NCI-H774 (cell line): ENCODE data around the gene MANBA.
"Not testable (repeated sequence)": the region's sequence is repeated elsewhere in the genome, so short reads cannot be mapped to it uniquely, and the experiment has no call there.

ENCODE experiments used
- DNase-seq: peaks from one replicate; lab custom pipeline; 2025; lab: John Stamatoyannopoulos, UW

MANBA gene

DNA sequence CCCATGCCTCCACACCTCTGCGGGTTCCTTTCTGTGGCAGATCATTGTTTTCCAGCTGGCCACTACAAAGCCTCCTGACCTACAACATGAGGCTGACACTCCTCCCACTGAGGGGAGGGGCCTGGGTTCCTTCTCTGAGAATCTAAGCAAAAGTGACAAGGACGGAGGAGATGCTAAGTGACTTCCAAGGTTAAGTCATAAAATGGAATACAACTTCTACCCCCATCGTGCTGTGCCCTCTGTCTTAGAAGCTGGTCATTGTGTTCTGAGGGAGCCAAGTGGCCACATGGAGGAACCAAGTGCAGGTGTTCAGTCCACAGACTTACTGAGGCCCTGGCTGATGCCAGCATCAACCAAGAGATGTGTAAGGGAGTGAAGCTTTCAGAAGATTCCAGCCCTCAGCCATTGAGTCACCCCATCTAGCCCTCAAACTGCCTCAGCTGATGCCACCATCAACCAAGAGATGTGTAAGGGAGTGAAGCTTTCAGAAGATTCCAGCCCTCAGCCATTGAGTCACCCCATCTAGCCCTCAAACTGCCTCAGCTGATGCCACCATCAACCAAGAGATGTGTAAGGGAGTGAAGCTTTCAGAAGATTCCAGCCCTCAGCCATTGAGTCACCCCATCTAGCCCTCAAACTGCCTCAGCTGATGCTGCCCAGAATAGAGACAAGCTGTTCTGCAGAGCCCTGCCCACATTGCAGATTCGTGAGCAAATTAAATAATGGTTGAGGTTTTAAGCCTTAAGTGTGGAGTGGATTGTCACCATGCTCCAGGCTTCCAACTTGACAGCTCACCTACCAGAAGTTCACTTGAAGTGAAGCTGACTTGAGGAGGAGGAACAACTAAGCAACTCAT is 140.8 kb downstream of the MANBA start:
- DNase-seq, result not testable (repeated sequence)

DNA sequence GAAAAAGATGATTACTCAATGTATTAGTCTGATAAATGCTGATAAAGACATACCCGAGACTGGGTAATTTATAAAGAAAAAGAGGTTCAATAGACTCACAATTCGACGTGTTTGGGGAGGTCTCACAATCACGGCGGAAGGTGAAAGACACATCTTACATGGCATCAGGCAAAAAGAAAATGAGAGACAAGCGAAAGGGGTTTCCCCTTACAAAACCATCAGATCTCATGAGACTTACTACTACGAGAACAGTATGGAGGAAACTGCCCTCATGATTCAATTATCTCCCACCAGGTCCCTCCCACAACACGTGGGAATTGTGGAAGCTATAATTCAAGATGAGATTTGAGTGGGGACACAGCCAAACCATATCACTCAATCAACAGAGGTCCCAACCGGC is 141.7 kb downstream of the MANBA start:
- DNase-seq, result not testable (repeated sequence)

DNA sequence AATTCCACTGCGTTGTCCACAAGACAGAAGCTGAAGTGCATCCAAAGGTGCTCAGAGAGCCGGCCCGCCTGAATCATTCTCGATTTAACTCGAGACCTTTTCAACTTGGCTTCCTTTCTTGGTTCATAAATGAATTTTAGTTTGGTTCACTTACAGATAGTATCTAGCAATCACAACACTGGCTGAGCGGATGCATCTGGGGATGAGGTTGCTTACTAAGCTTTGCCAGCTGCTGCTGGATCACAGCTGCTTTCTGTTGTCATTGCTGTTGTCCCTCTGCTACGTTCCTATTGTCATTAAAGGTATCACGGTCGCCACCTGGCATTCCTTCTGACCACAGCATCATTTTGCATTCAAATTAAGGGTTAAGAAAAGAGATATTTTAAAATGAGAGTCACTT is 144.1 kb downstream of the MANBA start:
- DNase-seq, result peak; percentile 17

DNA sequence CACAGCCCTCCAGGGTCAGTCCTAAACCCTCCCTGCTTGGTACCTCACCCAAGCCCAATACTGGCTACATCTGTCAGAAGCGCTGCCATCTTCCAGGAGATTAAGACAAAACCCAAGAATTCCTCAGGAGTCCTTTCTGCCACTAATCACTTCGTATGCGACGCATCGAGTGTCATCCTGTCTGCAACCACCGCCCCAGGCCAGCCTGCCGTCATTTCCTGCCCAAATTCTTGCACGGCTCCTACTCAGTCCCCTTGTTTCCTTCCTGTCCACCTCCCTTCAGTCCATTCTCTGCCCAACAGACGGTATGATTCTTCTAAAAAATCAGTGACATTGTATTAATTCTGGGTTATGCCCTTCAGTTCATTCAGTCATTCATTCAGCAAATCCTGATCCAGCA is 146.0 kb downstream of the MANBA start:
- DNase-seq, result no peak

DNA sequence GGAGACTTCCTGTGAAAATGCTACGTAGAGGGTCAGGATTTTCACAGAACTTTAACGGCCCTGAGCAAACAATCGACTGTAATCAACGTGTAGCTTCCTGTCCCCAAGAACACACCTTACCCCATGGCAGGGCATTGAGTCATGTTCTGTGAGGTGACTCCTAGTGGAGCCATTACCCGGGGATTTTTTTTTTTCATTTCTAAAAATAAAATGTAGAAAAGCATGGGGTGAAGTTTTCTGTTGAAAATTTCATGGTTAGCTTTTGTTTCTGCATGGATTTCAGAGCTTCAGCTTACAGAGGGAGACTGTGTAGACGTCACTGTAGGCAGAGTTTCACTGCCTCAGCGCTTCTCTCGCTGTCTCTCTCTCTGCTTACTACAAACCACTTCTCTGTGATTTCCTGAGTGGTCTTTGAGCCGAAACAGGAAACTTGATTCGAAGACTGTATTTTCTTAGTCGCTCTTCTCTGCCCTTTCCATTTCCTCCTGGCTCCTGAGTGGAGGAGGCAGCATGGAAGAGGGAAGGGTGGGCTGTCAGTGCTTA is 147.9 kb downstream of the MANBA start:
- no peak for DNase-seq

DNA sequence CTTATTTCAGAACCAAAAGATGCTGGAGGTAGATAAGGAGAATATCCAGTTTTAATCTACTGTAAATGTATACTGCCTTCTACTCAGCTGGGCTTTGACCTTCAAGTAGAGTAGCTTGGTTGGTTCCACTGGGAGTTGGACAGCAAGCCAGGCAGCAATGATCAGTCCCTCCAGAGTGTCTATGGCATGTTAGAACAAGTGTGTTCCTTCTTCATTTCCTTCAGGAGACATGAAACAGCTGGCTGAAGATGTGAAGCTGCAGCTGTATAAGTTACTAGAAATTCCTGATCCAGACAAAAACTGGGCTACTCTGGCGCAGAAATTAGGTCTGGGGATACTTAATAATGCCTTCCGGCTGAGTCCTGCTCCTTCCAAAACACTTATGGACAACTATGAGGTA is 148.6 kb downstream of the MANBA start:
- no peak for DNase-seq

DNA sequence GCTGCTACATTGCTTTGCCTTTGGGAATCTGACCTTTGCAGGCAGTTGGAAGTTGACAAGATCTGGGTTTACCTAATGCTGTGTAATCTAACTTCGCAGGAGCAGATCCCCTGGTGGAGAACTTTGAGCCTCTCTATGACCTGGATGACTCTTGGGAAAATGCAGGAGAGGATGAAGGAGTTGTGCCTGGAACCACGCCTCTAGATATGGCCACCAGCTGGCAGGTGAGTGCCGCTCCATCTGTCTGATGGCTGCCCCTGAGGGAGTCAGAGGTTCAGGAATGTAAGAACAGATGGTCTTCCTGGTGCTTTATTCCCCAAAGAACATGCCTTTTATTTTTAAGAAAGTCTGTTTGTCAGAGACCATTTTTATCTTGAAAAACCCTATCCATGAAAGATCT is 150.3 kb downstream of the MANBA start:
- DNase-seq, result no peak

DNA sequence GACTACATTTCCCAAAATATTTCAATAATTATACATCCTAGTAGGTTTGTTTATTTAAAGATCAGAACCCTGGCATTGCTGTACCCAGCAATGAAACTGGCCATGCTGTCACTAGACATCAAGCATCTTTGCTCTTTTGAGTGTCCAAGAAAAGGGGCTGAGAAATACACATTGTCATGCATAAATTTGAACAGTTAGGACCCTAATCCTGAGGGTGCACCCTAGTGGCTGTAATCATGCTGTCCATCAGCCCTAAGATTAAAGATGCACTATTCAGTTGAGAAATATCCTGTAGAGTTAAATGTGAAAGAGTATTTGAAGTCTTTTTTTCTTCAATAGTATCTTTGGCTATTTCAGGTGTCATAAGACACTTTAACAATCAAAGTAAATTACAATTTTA is 150.8 kb downstream of the MANBA start:
- no peak for DNase-seq

DNA sequence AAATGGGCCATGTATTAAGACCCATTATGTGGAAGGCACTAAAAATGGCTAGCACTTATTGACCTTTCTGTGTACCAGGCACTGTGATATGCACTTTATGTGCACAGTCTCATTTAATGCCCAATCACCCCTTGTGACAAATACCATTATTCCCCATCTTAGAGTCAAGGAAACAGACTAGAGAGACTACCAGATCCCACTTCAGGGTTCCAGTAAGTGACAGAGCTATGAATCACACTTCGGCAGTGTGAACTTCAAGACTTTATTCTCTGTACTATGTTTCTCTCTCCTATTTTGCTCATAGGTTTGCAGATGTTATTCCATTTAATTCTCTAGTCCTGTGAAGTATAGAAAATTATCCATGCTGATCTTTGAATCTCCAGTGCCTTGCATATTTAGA is 152.6 kb downstream of the MANBA start:
- no peak for DNase-seq

DNA sequence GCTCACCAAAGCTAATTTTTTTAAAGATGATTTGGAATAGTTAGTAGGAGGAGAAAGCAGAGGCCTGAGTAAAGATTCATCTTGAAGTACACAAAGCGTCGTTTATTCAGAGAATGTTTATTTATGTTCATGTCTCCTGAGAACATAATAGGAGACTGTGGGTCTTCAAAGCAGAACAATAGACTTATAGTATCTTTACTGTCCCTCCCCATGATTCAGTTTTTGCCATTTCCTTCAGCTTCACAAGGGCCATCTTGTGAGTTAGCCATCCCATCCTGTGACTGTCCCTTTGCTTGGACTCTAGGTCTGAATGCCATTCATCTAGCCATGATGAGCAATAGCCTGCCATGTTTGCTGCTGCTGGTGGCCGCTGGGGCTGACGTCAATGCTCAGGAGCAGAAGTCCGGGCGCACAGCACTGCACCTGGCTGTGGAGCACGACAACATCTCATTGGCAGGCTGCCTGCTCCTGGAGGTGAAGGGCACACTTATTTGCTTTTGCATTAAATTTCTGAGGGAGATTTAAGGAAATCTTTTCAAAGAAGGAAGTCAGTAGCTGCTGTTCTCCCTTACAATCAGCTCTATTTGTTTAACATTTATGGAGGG is 153.8 kb downstream of the MANBA start:
- DNase-seq, result no peak

DNA sequence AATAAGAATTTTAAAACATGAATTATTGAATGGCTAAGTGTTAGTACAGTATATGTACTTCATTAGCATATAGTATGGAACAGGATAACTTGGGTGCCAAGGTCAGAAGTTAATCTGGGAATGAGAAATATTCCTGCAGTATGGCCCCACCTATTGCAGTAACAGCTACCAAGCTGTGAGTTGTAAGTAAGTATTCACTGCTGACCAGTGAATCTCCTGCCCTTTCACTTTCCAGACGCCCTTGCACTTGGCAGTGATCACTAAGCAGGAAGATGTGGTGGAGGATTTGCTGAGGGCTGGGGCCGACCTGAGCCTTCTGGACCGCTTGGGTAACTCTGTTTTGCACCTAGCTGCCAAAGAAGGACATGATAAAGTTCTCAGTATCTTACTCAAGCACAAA is 154.5 kb downstream of the MANBA start:
- DNase-seq, result no peak

DNA sequence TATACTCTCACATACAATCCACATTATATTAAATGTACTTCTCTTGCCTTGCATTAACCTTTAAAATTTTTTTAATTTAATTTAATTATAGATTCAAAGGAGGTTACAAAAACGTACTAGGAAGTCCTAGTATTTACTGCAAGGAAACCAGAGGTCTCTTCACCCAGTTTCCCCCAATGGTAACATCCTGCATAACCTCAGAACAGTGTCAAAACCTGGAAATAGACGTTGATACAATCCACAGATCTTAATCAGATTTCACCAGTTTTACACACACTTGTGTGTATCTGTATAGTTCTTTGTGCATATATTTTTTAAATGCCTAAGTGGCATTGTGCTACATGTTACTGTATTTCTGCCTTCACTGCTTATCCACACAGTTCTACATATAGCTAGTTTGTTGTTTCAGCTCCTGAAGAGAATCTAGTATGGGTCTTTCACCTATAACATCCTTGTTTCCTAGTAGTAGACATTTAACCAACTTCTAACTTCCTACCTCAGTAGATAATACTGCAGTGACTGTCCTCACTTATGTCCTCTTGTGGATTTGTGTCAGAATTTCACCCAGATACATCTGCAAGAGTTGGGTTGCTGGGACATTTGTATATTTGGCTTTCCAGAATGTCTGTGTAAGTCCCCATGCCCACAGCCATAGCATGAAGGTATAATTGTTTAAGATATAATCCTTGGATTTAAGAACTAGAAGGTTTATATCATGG is 156.4 kb downstream of the MANBA start:
- DNase-seq, result no peak

DNA sequence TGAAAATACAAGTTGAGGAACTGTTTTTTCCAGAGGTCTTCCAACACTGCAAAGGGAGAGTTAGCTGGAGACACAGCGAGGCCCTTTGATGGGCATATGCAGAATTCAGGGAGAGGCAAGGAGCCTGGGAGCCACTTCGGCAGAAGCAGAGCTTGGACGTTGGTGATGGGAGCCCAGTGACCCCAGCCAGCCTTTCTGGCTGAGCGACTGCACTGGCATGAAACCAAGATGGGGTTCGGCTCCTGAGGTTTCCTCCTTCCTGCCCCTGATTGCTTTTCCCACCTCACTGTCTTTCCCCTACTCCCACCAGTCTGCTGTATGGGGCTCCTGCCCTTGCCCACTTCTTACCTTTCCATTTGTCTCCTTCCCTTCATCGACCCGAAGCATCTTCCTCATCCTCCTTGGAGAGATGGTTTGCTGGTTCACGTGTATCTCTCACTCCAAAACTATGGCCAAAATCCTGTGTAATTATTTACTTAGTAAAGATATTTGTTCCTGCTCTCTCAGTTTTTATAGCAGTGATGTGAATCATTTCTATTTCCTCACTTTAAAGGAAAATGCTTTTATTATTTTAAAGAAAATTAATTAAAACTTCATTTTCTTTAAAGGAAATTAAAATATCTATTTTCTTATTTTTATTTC is 159.1 kb downstream of the MANBA start:
- no peak for DNase-seq

DNA sequence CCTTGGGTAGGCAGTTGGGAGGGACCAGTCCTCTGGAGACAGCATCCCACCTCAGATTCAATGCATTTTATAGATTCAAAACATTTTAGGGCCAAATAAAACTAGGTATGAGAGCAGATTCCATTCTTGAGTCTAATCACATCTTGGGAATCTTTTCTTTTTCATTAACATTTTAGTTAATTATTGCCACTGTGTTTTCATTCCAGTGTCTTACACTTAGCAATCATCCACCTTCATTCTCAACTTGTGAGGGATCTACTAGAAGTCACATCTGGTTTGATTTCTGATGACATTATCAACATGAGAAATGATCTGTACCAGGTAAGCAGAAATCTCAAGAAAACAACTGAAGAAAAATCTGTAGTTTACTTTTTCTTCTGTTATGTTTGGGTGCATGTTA is 160.1 kb downstream of the MANBA start:
- DNase-seq, result no peak

DNA sequence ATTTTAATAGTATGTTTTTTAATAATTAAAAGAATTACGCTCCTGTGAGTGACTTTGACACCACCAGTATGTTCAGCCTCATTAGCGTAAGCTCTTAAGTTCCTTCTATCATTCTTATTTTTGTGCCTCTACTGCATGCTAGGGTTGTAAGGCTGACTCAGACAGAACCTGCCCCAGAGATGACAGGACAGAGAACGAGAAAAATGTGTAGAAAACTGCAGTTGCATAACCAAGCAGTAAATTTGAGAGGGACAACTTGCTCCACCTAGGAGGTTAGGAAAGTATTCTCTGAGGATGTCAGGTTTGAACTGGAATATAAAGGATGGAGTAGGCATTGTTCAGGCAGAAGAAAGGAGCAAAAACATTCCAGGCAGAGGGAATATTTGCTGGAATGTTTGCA is 160.9 kb downstream of the MANBA start:
- DNase-seq, result no peak

DNA sequence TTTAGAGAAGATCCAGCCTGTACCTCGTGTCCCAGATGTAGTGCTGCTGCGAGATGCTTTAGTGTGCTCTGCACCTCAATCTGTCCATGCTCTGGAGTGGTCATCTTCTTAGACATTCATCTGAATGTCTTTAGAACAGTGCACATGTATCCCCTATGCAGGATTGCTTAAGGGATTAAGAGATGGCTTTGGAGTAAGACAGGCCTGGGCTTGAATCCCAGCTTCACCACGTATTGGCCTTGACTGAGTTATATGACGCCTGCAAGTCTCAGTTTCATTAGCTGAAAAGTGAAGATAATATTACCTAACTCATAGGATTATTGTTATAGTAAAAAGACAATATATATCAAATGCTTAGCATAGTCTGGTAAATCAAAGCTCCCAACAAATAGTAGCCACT is 161.3 kb downstream of the MANBA start:
- no peak for DNase-seq

DNA sequence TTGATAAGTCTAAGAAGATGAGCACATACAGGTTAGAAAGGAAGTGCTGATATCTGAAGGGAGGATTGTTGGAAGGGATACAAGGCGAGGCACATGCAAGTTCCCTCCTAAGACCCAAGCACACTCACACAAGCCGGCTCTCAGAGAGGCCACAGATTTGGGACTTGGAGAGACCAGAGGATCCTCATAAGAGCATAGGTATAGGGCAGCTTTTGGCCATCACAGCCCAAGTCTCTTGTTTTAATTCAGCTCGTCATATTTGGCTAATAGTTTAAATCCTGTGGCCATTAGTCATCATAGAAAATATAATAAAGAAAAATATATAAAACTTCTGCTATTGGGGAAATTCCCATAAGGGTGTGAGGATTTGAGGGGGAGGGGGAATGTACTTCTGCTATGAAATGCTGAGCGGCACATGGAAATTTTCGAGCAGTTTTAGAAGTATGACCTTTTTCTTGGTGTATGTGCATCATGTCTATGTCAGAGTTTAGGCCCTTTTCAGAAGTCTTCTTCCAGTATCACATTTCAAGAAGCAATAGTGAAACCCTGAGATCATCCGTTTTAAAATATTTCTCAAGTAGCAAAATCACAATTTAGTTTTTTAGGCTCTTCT is 161.9 kb downstream of the MANBA start:
- DNase-seq, result no peak

DNA sequence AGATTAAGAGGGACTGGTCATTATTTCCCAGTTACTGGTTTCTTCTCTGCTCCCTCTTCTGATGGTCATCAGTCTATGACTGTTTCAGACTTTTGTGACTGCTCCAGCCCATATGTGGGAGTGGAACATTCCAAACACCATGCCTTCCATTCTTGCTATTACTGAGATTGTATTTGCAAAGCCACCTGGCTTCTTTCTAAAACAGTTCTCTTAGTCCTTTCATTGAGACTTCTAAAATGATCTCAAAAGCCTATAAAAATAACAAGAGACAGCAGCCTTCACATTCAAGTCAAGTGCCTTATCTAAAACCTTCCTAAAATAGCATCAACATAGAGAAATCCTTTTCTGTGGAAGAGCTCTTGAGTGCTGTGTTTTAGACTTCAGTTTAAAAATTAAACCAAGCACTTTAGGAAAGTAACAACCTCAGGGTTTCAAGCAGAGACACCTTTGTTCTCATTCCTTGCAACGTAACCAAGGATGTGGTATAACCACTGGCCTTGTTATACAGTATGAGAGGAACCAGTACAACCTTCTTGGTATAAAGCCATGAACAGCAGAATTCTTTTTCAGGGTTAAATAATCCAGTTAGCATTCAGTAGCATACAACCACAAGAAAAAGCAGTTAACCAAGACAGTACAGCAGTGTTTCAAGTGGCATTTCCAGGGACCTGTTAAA is 162.5 kb downstream of the MANBA start:
- no peak for DNase-seq

DNA sequence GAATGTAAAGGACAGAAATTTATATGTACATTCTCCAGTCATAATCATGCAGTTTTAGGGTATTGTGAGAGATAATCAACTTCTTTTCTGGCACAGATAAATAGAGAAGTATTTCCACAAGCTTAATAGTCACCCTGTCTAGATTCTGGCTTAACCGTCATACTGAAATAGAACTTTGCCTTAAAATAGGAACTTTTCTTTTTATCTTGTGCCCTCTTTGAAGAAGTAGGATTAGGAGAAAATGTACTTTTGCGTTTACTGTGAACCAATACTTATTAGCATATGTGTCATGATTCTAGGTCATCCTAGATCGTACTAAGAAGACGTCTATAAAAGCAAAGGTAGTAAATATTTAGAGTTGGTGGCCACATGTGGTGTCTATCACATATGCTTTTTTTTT is 164.2 kb downstream of the MANBA start:
- no peak for DNase-seq

DNA sequence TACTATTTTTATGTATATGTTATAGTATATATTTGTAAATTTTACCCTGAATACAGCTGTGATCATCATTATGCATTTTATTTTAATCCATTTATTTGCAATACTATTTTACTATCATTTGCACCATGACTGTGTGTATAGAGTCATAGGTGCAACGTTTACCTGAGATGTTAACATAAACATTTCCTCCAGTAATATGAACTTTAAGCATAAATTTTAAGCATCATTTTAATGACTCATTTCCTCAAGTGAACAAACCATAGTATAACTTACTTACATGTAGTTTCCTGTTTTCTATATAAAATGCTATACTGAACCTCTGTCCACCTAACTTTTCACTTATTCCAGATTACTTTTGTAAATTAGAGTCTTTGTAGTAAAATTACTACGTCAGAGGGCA is 166.8 kb downstream of the MANBA start:
- no peak for DNase-seq

DNA sequence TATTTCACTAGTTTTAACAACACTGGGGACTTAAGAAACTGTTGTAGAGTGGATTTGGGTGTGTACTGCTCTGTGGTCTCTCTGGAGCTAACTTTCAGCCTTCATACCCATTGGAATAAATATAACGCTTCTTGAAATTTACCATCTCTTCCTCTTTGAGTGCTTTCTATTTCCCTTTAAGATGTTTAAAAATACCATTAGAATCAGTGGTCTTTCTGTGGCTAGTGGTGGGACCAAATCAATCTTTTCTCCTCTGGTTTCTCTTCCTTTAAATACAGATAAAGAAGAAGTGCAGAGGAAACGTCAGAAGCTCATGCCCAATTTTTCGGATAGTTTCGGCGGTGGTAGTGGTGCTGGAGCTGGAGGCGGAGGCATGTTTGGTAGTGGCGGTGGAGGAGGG is 167.6 kb downstream of the MANBA start:
- no peak for DNase-seq
